ENCODE data around the gene NT5DC1.
A peak's percentile ranks its signal among the peaks of the same experiment; 100 is the strongest.
"Not testable (repeated sequence)": the region's sequence is repeated elsewhere in the genome, so short reads cannot be mapped to it uniquely, and the experiment has no call there.

The NT5DC1 gene

GRCh38 chr6:116279232-116280160 is 178.8 kb downstream of the NT5DC1 start, which contains the start of gene TSPYL1:
TSPYL1 (minus strand) TSS chr6:116279930; CDS start chr6:116279830, 100 bp downstream.
- peak; percentile 96 for DNase-seq (ENCODE audit: low spot score)

- no peak for DNase-seq (ENCODE audit: low spot score)
Observed at GRCh38 chr6:116280161-116280932, 179.7 kb downstream of the NT5DC1 start.

GRCh38 chr6:116280933-116281316 is 180.3 kb downstream of the NT5DC1 start:
- DNase-seq (ENCODE audit: low spot score), result no peak

DNA sequence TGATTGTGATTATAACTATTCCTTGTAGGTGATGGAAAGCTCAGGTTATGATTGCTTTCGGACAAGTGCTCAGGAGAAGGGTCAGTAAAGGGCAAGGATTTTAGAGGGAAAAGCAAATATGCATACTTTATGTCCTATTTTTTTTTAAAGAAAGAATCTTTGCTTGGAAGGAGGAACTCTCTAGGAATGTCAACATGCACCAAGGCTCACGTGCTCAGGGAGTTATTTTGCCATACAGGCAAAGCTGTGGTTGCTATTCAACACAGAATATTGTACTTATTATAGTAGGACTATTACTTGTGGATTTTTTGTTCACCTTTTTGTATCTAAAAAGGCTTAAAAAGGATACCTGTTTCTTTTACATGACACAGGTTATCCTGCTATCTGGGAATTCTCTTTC is 182.0 kb downstream of the NT5DC1 start:
- no peak for DNase-seq (ENCODE audit: low spot score)

DNA sequence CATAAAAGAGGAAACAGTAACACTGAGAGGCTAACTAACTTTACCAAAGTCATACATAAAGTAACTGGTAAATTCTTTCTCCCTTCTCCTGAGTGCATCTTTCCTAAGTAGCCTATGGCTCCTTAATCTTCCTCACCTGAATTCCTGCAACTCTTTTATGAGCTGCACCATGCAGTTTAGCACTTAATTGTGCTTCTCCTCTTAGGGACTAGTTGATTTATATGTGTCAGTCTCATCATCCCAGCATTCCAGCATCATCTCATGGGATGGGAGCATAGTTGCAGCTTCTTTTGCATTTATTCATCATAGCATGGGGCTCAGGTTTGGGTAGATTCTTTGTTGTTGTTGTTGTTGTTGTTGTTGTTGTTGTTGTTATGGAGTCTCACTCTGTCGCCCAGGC is 182.5 kb downstream of the NT5DC1 start:
- DNase-seq (ENCODE audit: low spot score), result no peak

DNA sequence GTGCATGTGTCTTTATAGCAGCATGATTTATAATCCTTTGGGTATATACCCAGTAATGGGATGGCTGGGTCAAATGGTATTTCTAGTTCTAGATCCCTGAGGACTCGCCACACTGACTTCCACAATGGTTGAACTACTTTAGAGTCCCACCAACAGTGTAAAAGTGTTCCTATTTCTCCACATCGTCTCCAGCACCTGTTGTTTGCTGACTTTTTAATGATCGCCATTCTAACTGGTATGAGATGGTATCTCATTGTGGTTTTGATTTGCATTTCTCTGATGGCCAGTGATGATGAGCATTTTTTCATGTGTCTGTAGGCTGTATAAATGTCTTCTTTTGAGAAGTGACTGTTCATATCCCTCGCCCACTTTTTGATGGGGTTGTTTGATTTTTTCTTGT is 184.3 kb downstream of the NT5DC1 start:
- DNase-seq (ENCODE audit: low spot score), result not testable (repeated sequence)

DNA sequence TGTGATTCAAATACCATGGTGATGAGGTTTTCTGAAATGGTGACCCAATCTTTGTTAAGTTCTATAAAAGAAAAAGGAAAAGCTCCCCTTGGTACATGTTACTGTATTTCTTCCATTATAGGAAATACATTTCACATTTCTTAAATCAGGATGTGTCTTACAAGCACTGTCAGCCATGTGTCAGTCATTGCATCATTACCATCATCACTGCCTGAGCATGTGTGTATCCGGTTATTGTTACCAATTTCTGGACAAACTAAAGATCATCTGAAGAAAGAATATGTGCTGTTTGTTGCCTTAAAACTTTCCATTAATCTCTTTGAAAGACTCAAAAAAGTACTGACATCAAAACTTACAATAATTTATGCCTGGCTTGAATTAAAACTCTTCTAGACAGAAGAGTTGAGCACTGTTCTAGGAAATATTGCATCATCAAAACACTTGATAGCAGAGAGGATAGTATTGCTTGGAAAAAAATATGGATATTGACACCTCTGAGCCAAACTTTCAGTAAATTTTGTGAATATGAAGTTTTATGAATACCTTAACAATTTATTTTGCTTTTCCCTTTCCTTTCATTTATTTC is 186.2 kb downstream of the NT5DC1 start:
- no peak for DNase-seq (ENCODE audit: low spot score)

GRCh38 chr6:116287689-116288282 is 187.1 kb downstream of the NT5DC1 start:
- peak; percentile 45 for DNase-seq (ENCODE audit: low spot score)

DNA sequence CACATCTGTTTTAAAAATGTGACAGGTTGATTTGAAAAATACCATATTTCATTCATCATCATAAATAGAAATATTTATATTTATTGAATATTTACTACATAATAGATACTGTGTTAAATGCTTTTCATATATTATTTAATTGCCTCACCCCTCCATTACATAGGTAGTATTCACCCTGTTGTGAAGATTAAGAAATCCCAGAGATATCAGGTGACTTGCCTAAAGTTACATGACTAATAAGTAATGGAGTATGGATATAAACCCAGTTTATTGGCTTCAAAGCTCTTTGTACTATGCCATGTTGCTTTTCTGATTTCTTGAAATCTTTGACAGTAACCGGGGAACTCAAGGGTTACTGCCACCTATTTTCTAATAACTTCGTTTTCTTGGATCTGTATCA is 189.2 kb downstream of the NT5DC1 start:
- DNase-seq (ENCODE audit: low spot score), result no peak

DNA sequence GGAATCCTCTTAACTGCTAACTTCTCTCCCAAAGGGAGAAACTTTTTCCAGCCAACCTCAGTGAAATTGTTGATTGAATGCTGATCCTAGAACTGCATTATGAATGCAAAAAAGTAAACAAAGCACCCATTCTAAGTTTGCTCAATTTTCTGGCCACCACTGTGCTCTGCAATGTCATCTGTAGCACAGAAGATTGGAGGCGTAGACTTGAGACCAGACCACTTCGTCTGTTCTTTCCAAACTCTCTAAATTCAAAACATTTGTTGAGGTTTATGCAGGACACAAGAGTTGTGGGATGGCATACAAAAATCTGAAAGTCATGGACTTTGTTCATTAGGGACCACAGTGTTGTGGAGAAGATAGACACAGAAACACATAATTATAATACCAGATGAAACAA is 190.1 kb downstream of the NT5DC1 start:
- no peak for DNase-seq (ENCODE audit: low spot score)

DNA sequence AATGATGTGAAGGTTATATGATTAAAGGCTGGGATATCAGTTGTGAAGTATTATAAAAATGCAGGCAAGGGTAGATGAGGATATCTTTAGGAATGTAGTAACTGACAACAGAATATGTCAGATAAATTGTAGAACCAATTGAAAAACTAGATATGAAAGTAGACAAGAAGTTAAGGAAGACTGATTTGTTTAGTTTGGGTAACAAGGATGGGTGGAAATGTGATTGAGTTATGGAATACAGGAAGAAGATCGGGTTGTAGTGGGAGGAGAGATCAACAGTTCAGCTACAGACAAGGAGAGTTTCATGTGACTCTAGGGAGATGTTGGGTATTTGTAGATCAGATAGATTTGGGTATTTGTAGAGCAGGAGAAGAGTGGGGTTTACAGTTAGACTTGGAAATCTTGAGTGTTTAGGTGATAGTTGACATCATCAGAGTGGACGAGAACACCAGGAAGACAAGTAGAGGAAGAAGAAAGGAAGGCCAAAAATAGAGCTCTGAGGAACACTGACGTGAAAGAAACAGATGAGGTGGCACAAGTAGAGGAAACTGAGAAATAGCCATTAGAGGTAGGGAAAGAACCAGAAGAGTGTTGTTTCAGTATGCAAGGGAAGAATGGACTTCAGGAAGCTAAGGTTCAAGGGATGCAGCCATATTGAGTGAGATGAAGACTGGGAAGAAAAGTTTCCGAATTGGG is 191.2 kb downstream of the NT5DC1 start:
- DNase-seq (ENCODE audit: low spot score), result no peak

GRCh38 chr6:116292553-116292952 is 191.9 kb downstream of the NT5DC1 start:
- no peak for DNase-seq (ENCODE audit: low spot score)

- no peak for DNase-seq (ENCODE audit: low spot score)
Observed at GRCh38 chr6:116298273-116298672, 197.6 kb downstream of the NT5DC1 start.

- DNase-seq (ENCODE audit: low spot score), result no peak
Observed at GRCh38 chr6:116298973-116299372, 198.3 kb downstream of the NT5DC1 start.
